HCEC 1CT (cell line): Measurements from ENCODE around the gene BPIFB6.

Experiments used
- DNase-seq: peaks from one replicate; pipeline ENCODE4 v3.0.0-alpha.2; 2017

The BPIFB6 gene

GRCh38 chr20:33031531-33031930 lies at the start of gene BPIFB6:
Gene BPIFB6 (plus strand): TSS chr20:33031648. CDS start chr20:33031648, 0 bp downstream.
- DNase-seq: no peak

- DNase-seq: no peak
These were observed 48.6 kb upstream of the BPIFB6 start for GRCh38 chr20:32982617-32983458.

- no peak for DNase-seq
These were observed 47.9 kb upstream of the BPIFB6 start for GRCh38 chr20:32983459-32984112.

GRCh38 chr20:32984196-32984595 lies 47.3 kb upstream of the BPIFB6 start:
- DNase-seq: no peak

- no peak for DNase-seq
These were observed 46.7 kb upstream of the BPIFB6 start for GRCh38 chr20:32984631-32985354.

GRCh38 chr20:32985596-32985995 lies 45.9 kb upstream of the BPIFB6 start:
- DNase-seq: no peak

GRCh38 chr20:32986331-32986966 lies 45.0 kb upstream of the BPIFB6 start:
- no peak for DNase-seq

- no peak for DNase-seq
These were observed 44.2 kb upstream of the BPIFB6 start for GRCh38 chr20:32987044-32987825.

GRCh38 chr20:32988008-32988407 lies 43.4 kb upstream of the BPIFB6 start:
- no peak for DNase-seq

GRCh38 chr20:32989507-32990283 lies 41.8 kb upstream of the BPIFB6 start:
- DNase-seq: no peak

- DNase-seq: no peak
These were observed 41.0 kb upstream of the BPIFB6 start for GRCh38 chr20:32990426-32990825.

- no peak for DNase-seq
These were observed 40.1 kb upstream of the BPIFB6 start for GRCh38 chr20:32991383-32991782.

- DNase-seq: no peak
These were observed 39.4 kb upstream of the BPIFB6 start for GRCh38 chr20:32991792-32992641.

GRCh38 chr20:32993496-32994050 lies 37.9 kb upstream of the BPIFB6 start:
- DNase-seq: no peak

GRCh38 chr20:32995802-32996201 lies 35.6 kb upstream of the BPIFB6 start:
- DNase-seq: no peak

GRCh38 chr20:32997431-32997830 lies 34.0 kb upstream of the BPIFB6 start:
- DNase-seq: no peak

- DNase-seq: no peak
These were observed 31.7 kb upstream of the BPIFB6 start for GRCh38 chr20:32999603-33000250.

- no peak for DNase-seq
These were observed 30.5 kb upstream of the BPIFB6 start for GRCh38 chr20:33000802-33001466.
